ENCODE results near the gene ZNF507.

The ZNF507 gene

DNA sequence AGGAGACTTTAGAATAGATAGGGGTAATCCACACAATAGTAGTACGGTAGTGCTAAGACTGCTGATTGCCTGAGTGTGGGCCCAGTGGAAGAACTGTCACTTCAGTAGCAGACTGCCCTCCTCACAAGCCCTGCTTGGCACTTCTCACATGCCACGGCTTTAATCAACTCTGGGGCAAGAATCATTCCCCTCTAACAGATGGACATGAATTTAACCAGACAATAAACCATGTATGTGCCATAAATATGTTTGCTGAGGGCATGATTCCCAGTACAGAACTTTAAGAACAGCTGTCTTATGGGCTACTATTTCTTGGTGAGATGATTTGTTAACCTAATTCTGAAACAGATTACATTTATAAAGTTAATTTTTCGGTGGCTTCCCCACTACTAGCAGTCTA lies 82.1 kb downstream of the ZNF507 start:
- TF ChIP-seq CTCF (conservative IDR thresholded peaks at IDR 0.05; ENCODE audit: low read depth), result no peak
- ChIA-PET CTCF (no interaction called here), POLR2A (ENCODE audit: low non-redundant PET) (no interaction called here)

GRCh38 chr19:32436692-32437091 lies 91.3 kb downstream of the ZNF507 start:
- H3K27ac ChIP-seq, result no peak overlapping the region
- no peak for DNase-seq (ENCODE audit: low spot score)
- no peak for TF ChIP-seq CTCF (conservative IDR thresholded peaks at IDR 0.05; ENCODE audit: low read depth)
- POLR2A ChIA-PET (ENCODE audit: low non-redundant PET), result no interaction called here
- CTCF ChIA-PET, result no interaction called here

More for the DNA sequence above, 82.1 kb downstream of the ZNF507 start:
- no peak overlapping the region for H3K27ac ChIP-seq
- no peak for DNase-seq (ENCODE audit: low spot score)

DNA sequence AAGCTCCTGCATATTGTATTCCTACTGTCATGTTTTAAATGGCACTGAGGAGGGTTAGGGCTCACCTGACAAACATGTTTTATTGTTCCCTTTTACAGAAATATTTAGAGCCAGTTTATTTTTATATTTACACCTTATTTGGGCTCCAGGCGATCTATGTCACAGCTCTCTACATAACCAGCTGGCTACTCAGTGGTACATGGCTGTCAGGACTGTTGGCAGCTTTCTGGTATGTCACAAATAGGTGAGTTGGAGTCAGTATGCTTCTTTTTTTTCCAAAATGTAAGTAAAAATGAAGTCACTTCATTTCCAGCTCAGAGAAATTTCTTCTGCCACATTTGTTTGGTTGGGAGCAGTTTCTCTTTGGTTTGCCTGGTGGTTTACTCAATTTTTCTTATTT lies 91.7 kb downstream of the ZNF507 start:
- ChIA-PET CTCF (no interaction called here), POLR2A (ENCODE audit: low non-redundant PET) (no interaction called here)
- no peak overlapping the region for H3K27ac ChIP-seq
- no peak for TF ChIP-seq CTCF (conservative IDR thresholded peaks at IDR 0.05; ENCODE audit: low read depth)
- no peak for DNase-seq (ENCODE audit: low spot score)

All from RWPE1 (cell line).